Measurements from ENCODE around the gene FBXL17. TPM values are rescaled to one million over a fixed set of nuclear protein-coding genes. Genes with fewer than 3 reads are reported as not detected.

Gene FBXL17
- total RNA-seq, 1 experiment from 2014 or later = 8.3 TPM

- in situ Hi-C loops (cut with HindIII; ENCODE audit: low sequenced_read_pairs) = no loop called here
- DNase-seq (ENCODE audit: low spot score) = no peak
Observed at GRCh38 chr5:108060340-108060739, 321.6 kb downstream of the FBXL17 start.

GRCh38 chr5:108059334-108059733 lies 322.6 kb downstream of the FBXL17 start:
- in situ Hi-C loops (cut with HindIII; ENCODE audit: low sequenced_read_pairs) = no loop called here
- no peak for DNase-seq (ENCODE audit: low spot score)

GRCh38 chr5:108054349-108054748 lies 327.5 kb downstream of the FBXL17 start:
- in situ Hi-C loops (cut with HindIII; ENCODE audit: low sequenced_read_pairs) = no loop called here
- no peak for DNase-seq (ENCODE audit: low spot score)

GRCh38 chr5:108046955-108047670 lies 334.8 kb downstream of the FBXL17 start:
- in situ Hi-C loops (cut with HindIII; ENCODE audit: low sequenced_read_pairs) = no loop called here

GRCh38 chr5:108036482-108036881 lies 345.4 kb downstream of the FBXL17 start:
- in situ Hi-C loops (cut with HindIII; ENCODE audit: low sequenced_read_pairs) = no loop called here

More at GRCh38 chr5:108046955-108047670, 334.8 kb downstream of the FBXL17 start:
- no peak for DNase-seq (ENCODE audit: low spot score)

GRCh38 chr5:108028883-108029282 lies 353.0 kb downstream of the FBXL17 start:
- no peak for DNase-seq (ENCODE audit: low spot score)
- in situ Hi-C loops (cut with HindIII; ENCODE audit: low sequenced_read_pairs) = no loop called here

More at GRCh38 chr5:108036482-108036881, 345.4 kb downstream of the FBXL17 start:
- no peak for DNase-seq (ENCODE audit: low spot score)

- DNase-seq (ENCODE audit: low spot score) = no peak
- in situ Hi-C loops (cut with HindIII; ENCODE audit: low sequenced_read_pairs) = no loop called here
Observed at GRCh38 chr5:108028412-108028811, 353.5 kb downstream of the FBXL17 start.

- DNase-seq (ENCODE audit: low spot score) = no peak
- in situ Hi-C loops (cut with HindIII; ENCODE audit: low sequenced_read_pairs) = no loop called here
Observed at GRCh38 chr5:108025957-108026356, 355.9 kb downstream of the FBXL17 start.

GRCh38 chr5:108024986-108025385 lies 356.9 kb downstream of the FBXL17 start:
- in situ Hi-C loops (cut with HindIII; ENCODE audit: low sequenced_read_pairs) = no loop called here
- DNase-seq (ENCODE audit: low spot score) = no peak

- no peak for DNase-seq (ENCODE audit: low spot score)
- in situ Hi-C loops (cut with HindIII; ENCODE audit: low sequenced_read_pairs) = no loop called here
Observed at GRCh38 chr5:108016101-108016500, 365.8 kb downstream of the FBXL17 start.

GRCh38 chr5:108006791-108007190 lies 375.1 kb downstream of the FBXL17 start:
- DNase-seq (ENCODE audit: low spot score) = no peak
- in situ Hi-C loops (cut with HindIII; ENCODE audit: low sequenced_read_pairs) = no loop called here

- DNase-seq (ENCODE audit: low spot score) = no peak
- in situ Hi-C loops (cut with HindIII; ENCODE audit: low sequenced_read_pairs) = no loop called here
Observed at GRCh38 chr5:108003178-108003577, 378.7 kb downstream of the FBXL17 start.

GRCh38 chr5:108001222-108001621 lies 380.7 kb downstream of the FBXL17 start:
- in situ Hi-C loops (cut with HindIII; ENCODE audit: low sequenced_read_pairs) = no loop called here
- no peak for DNase-seq (ENCODE audit: low spot score)

- DNase-seq (ENCODE audit: low spot score) = peak; percentile 7
- in situ Hi-C loops (cut with HindIII; ENCODE audit: low sequenced_read_pairs) = no loop called here
Observed at GRCh38 chr5:107997338-107997980, 384.4 kb downstream of the FBXL17 start.

GRCh38 chr5:107993341-107993740 lies 388.6 kb downstream of the FBXL17 start:
- DNase-seq (ENCODE audit: low spot score) = no peak
- in situ Hi-C loops (cut with HindIII; ENCODE audit: low sequenced_read_pairs) = no loop called here

- in situ Hi-C loops (cut with HindIII; ENCODE audit: low sequenced_read_pairs) = no loop called here
- DNase-seq (ENCODE audit: low spot score) = no peak
Observed at GRCh38 chr5:107990881-107991810, 390.8 kb downstream of the FBXL17 start.

- DNase-seq (ENCODE audit: low spot score) = peak; percentile 51
- in situ Hi-C loops (cut with HindIII; ENCODE audit: low sequenced_read_pairs) = no loop called here
Observed at GRCh38 chr5:107985144-107985543, 396.8 kb downstream of the FBXL17 start.

GRCh38 chr5:107982703-107983425 lies 399.0 kb downstream of the FBXL17 start:
- in situ Hi-C loops (cut with HindIII; ENCODE audit: low sequenced_read_pairs) = no loop called here

More at GRCh38 chr5:107982703-107983425, 399.0 kb downstream of the FBXL17 start:
- no peak for DNase-seq (ENCODE audit: low spot score)

Data from G401 (cell line).